MM.1S (cell line): ENCODE results near the gene OSR1.

Experiments
- DNase-seq: peaks from one replicate; pipeline ENCODE4 v3.0.0-alpha.2; 2015
- H2AFZ ChIP-seq: fragments of 300-600 bp; sonication (generic); 2 replicates; pipeline ENCODE4 v1.6.0; 2016; ENCODE audit warnings: antibody characterized with exemption, low read length
- H3F3A ChIP-seq: fragments of 300-600 bp; sonication (generic); 2 replicates; pipeline ENCODE4 v1.6.1; 2016; ENCODE audit warnings: mild to moderate bottlenecking, antibody characterized with exemption, low read length, moderate library complexity, mixed read lengths; ENCODE audit not compliant: insufficient read depth
- H3K27ac ChIP-seq: fragments of 300-600 bp; sonication (generic); 2 replicates; pipeline ENCODE4 v1.5.1; 2016; ENCODE audit warnings: mild to moderate bottlenecking, low read length
- H3K27me3 ChIP-seq: fragments of 300-600 bp; sonication (generic); replicated peaks from 2 replicates; pipeline ENCODE4 v1.6.0; 2016; ENCODE audit warnings: low read length; ENCODE audit not compliant: insufficient read depth
- H3K36me3 ChIP-seq: fragments of 300-600 bp; sonication (generic); replicated peaks from 2 replicates; pipeline ENCODE4 v1.6.1; 2016; ENCODE audit warnings: mild to moderate bottlenecking, low read length, mixed read lengths; ENCODE audit not compliant: insufficient read depth
- H3K4me1 ChIP-seq: fragments of 300-600 bp; sonication (generic); 2 replicates; pipeline ENCODE4 v1.6.1; 2016; ENCODE audit warnings: low read length, mixed read lengths
- H3K4me2 ChIP-seq: fragments of 300-600 bp; sonication (generic); 2 replicates; pipeline ENCODE4 v1.6.0; 2016; ENCODE audit warnings: low read depth, low read length
- H3K4me3 ChIP-seq: fragments of 300-600 bp; sonication (generic); 2 replicates; pipeline ENCODE4 v1.5.1; 2016; ENCODE audit warnings: low read length, mixed read lengths
- H3K79me2 ChIP-seq: fragments of 300-600 bp; sonication (generic); 2 replicates; pipeline ENCODE4 v1.6.1; 2016; ENCODE audit warnings: mixed run types, low read length, mixed read lengths
- H3K9ac ChIP-seq: fragments of 300-600 bp; sonication (generic); 2 replicates; pipeline ENCODE4 v1.6.1; 2016; ENCODE audit warnings: low read length, mixed read lengths
- H3K9me2 ChIP-seq: fragments of 300-600 bp; sonication (generic); replicated peaks from 2 replicates; pipeline ENCODE4 v1.6.1; 2016; ENCODE audit warnings: mild to moderate bottlenecking, low read length, mixed read lengths; ENCODE audit not compliant: insufficient read depth
- H3K9me3 ChIP-seq: fragments of 300-600 bp; sonication (generic); replicated peaks from 2 replicates; pipeline ENCODE4 v1.6.1; 2016; ENCODE audit warnings: mild to moderate bottlenecking, low read length, mixed read lengths; ENCODE audit not compliant: insufficient read depth
- H4K20me1 ChIP-seq: fragments of 300-600 bp; sonication (generic); 2 replicates; pipeline ENCODE4 v1.6.1; 2016; ENCODE audit warnings: mild to moderate bottlenecking, low read length, moderate library complexity, mixed read lengths; ENCODE audit not compliant: insufficient read depth
- EZH2 ChIP-seq: fragments of 300-600 bp; sonication (generic); optimal IDR thresholded peaks from 2 replicates; pipeline ENCODE3; 2017; ENCODE audit warnings: low read depth, mild to moderate bottlenecking, antibody characterized with exemption, low read length, mixed read lengths
- EZH2phosphoT487 ChIP-seq: fragments of 300-600 bp; sonication (generic); IDR thresholded peaks from 2 replicates; pipeline ENCODE4 v1.6.1; 2018; ENCODE audit warnings: antibody characterized with exemption, low read length
- TF ChIP-seq, protein P1 (sequence below): fragments of 300-600 bp; sonication (generic); IDR thresholded peaks from 2 replicates; pipeline ENCODE4 v1.5.1; 2016; ENCODE audit warnings: antibody characterized with exemption, low read length, mixed read lengths

OSR1 gene

DNA sequence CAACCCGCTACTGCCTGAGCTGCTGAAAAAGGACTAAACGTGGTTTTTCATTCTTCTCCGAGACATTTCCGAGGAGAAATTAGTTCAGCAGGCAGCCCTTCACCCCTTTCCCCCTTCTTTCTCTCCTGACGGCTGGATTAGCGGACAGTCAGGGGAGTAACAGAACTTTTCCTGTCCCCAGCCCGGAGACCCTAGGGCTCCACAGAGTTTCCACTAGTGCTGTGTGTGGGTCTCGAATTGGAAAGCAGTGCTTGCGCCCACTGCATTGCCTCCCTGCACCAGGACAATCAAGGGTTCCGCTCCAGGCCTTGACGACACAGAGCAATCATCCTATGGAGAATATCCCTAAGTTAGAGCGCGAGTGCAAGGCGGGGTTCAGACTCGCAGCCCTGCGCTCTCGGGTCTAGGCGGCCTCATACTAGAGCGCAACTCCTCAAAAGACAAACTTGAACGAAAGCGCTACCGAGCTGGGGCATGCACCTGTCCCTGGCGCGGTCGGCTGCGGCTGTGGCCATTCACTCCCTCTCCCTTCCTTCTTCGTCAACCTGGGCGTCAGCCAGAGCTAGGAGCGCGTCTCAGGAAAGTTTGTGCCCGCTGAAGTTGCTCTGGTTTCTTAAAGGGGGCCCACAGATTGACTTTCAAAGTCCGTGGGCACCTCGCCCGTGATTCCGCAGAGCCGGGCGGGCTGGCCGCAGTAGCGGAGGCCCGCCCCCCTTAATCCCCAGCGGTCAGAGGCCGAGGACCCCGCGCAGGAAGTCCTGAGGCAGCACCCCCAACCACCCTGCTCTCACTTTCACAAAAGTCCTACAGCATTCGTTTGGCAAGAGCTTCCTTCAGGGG is 801 bp downstream of the OSR1 start:
- H3F3A ChIP-seq, result no peaks in the 10 kb centered on the region
- no peak for DNase-seq
- H2AFZ ChIP-seq, result peak overlapping the region; percentile 55
- no peaks in the 10 kb centered on the region for H3K79me2 ChIP-seq
- TF ChIP-seq EZH2phosphoT487 (no peak), EZH2 (no peak)
- TF ChIP-seq, protein P1, sequence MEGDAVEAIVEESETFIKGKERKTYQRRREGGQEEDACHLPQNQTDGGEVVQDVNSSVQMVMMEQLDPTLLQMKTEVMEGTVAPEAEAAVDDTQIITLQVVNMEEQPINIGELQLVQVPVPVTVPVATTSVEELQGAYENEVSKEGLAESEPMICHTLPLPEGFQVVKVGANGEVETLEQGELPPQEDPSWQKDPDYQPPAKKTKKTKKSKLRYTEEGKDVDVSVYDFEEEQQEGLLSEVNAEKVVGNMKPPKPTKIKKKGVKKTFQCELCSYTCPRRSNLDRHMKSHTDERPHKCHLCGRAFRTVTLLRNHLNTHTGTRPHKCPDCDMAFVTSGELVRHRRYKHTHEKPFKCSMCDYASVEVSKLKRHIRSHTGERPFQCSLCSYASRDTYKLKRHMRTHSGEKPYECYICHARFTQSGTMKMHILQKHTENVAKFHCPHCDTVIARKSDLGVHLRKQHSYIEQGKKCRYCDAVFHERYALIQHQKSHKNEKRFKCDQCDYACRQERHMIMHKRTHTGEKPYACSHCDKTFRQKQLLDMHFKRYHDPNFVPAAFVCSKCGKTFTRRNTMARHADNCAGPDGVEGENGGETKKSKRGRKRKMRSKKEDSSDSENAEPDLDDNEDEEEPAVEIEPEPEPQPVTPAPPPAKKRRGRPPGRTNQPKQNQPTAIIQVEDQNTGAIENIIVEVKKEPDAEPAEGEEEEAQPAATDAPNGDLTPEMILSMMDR, result no peak
- peaks cover 74% of the 10 kb centered on the region for H3K27me3 ChIP-seq
- peak overlapping the region; percentile 67 for H3K4me2 ChIP-seq
- no peaks in the 10 kb centered on the region for H4K20me1 ChIP-seq
- H3K4me3 ChIP-seq, result peak overlapping the region; percentile 66
- no peaks in the 10 kb centered on the region for H3K36me3 ChIP-seq
- no peak overlapping the region for H3K27ac ChIP-seq
- no peaks in the 10 kb centered on the region for H3K9me2 ChIP-seq
- H3K4me1 ChIP-seq, result no peaks in the 10 kb centered on the region
- no peaks in the 10 kb centered on the region for H3K9me3 ChIP-seq
- no peak overlapping the region; the same call in 1 of the 2 replicates for H3K9ac ChIP-seq

DNA sequence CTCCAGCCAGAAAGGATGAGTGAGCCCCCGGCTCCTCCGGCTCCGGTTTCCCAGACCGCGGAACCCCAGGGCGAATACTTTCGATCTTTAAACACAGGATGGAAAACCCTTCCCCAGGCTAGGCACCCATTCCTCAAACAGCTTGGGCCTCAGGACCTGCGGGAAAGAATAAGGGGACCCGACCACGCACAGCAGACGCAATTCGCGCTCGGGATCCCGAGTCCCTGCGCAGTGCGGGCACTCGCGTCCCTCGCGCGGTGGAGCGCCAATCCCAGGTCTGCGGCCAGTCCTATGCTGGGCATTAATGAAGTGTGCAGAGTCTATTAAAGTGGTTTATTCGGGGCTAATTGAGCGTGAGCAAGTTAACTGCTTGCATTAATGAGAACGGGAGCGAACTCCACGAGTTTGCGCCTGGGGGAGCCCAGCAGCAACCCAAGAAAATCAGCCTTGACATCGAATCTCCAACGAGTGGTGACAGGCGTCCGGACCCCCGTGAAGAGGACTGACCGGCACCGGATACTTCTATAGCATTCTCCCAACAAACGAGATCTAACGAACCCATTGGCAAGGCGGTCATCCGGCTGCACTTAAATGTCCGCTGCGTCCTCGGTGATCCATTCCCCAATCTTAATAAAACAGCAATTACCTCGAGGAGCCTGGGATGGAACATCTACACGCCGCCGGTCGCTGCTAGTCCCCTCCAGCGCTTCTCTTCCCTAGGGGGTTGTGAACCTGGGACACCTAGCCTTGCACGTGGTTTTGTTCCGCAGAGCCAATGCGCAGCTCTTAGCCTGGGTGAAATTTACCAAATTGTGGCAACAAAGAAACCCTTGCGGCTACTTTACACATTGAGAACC is 1.6 kb downstream of the OSR1 start:
- no peak overlapping the region for H3K9ac ChIP-seq
- no peak overlapping the region for H2AFZ ChIP-seq
- H3F3A ChIP-seq, result no peaks in the 10 kb centered on the region; the same call in 1 of the 2 replicates
- DNase-seq, result no peak
- no peaks in the 10 kb centered on the region for H3K36me3 ChIP-seq
- no peaks in the 10 kb centered on the region for H3K9me2 ChIP-seq
- TF ChIP-seq EZH2phosphoT487 (no peak), EZH2 (no peak)
- TF ChIP-seq, protein P1, result no peak
- H3K79me2 ChIP-seq, result no peaks in the 10 kb centered on the region
- no peaks in the 10 kb centered on the region for H3K9me3 ChIP-seq
- no peaks in the 10 kb centered on the region for H4K20me1 ChIP-seq
- peaks cover 6% of the 10 kb centered on the region; the same call in 1 of the 2 replicates for H3K4me1 ChIP-seq
- H3K4me2 ChIP-seq, result no peak overlapping the region
- H3K4me3 ChIP-seq, result no peak overlapping the region
- H3K27me3 ChIP-seq, result peaks cover 79% of the 10 kb centered on the region
- H3K27ac ChIP-seq, result no peak overlapping the region

DNA sequence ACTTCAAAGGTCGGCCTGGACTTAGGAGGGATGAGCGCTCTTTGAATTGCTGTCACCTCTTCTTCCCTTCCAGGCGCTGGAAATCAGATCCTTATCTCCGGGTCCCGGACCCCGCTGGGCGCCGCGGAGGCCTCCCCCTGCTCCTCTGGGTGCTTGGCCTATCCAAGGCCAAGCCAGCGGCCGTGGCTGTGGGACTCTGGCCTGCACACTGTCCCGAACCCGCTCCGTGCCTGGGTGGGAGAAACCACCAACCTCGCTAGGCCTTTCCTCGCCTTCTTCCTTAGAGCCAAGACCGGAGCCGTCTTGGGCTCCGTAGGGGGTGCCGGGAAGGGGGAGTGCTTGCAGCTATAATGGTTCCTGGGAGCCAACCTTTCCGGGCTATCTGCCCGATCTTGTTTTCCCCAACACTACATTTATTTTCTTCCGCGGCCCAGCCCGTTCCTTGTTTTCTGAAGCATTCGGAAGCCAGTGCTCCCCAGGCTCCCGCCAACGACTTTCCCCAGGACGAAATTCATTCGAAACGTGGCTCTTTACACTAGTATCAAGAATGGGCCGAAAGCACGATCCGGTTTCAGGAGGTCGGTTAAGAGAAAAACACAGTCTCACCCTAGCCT is 2.4 kb downstream of the OSR1 start:
- H3K4me2 ChIP-seq, result no peak overlapping the region
- H3K9me2 ChIP-seq, result no peaks in the 10 kb centered on the region
- H3F3A ChIP-seq, result no peaks in the 10 kb centered on the region; the same call in 1 of the 2 replicates
- no peak overlapping the region for H3K9ac ChIP-seq
- H3K27ac ChIP-seq, result no peak overlapping the region
- peaks cover 8% of the 10 kb centered on the region; the same call in 1 of the 2 replicates for H3K4me1 ChIP-seq
- TF ChIP-seq EZH2 (no peak), EZH2phosphoT487 (no peak)
- TF ChIP-seq, protein P1, result no peak
- H2AFZ ChIP-seq, result no peak overlapping the region
- no peaks in the 10 kb centered on the region for H3K79me2 ChIP-seq
- H3K9me3 ChIP-seq, result no peaks in the 10 kb centered on the region
- no peaks in the 10 kb centered on the region for H4K20me1 ChIP-seq
- no peak overlapping the region for H3K4me3 ChIP-seq
- H3K36me3 ChIP-seq, result no peaks in the 10 kb centered on the region
- H3K27me3 ChIP-seq, result peaks cover 78% of the 10 kb centered on the region
- DNase-seq, result no peak
